ENCODE results near the gene PRKD2.
A peak's percentile ranks its signal among the peaks of the same experiment; 100 is the strongest.

The PRKD2 gene

DNA sequence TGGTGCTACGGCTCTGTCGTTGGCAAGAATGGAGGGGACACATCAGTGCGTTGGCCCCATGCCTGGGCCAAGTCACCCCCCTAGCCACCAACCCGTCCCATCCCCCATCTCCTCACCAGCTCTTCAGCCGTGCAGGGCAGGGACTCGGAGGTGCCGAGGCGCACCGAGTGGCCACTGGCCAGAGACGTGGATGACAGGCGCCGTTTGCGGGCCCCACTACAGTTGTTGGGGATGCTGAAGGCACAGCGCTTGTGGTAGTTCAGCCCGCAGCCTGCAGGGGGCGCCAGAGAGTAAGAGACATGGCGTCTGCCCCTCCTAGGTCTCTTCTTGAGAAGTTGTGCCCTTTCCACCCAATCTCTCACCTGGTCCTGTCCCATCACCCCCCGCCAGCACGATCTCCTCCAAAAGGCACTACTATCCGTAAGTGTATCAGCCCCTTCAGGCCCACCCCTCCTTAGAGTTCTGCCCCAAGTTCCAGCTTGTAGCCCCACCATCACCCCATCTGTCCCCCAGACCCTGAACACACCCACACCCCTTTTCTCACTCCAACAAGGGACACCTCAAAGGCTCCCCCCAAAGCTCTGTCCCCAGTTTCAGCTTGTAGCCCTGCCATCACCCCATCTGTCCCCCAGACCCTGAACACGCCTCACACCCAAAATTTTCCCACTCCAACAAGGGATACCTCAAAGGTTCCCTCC is 12.4 kb downstream of the PRKD2 start:
- no peaks in the 10 kb centered on the region for H3K9me3 Mint-ChIP-seq
- peak overlapping the region; percentile 16 for H3K4me3 Mint-ChIP-seq
- H3K4me1 Mint-ChIP-seq = peaks cover 22% of the 10 kb centered on the region
- peak; percentile 76 for ATAC-seq (replicated peaks; ENCODE audit: extremely low read depth, poor library complexity, severe bottlenecking)
- peaks cover 80% of the 10 kb centered on the region for H3K36me3 Mint-ChIP-seq (ENCODE audit: insufficient read depth)
- peak overlapping the region; percentile 58 for H3K27ac Mint-ChIP-seq (ENCODE audit: low read depth)
- no peaks in the 10 kb centered on the region for H3K27me3 Mint-ChIP-seq
- DNase-seq (ENCODE audit: low spot score in 2 of 2) = peak; percentile 80 to 95

DNA sequence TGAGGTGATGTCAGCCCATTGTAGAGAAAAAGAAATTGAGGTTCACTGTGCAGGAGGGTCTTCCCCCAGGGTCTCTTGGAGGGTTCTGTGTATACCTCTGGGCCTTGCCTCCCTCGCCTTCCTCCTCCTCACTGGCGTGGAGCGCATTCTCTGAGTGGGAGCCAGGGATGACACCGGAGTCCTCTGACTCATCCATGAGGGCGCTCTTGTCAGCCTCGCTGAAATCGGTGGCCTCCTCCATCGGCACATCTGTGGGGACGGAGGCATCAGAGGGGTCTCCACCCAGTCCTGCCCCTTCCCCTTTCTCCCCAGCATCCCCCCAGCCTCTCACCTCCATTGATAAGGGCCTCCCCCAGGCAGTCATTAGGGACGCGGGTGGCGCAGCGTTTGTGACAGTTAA is 16.2 kb downstream of the PRKD2 start:
- no peak for DNase-seq (ENCODE audit: low spot score in 2 of 2)
- Mint-ChIP-seq H3K27me3 (no peaks in the 10 kb centered on the region), H3K27ac (ENCODE audit: low read depth) (no peak overlapping the region), H3K4me1 (peaks cover 20% of the 10 kb centered on the region), H3K36me3 (ENCODE audit: insufficient read depth) (peaks cover 84% of the 10 kb centered on the region), H3K4me3 (no peak overlapping the region), H3K9me3 (no peaks in the 10 kb centered on the region)
- ATAC-seq (replicated peaks; ENCODE audit: extremely low read depth, poor library complexity, severe bottlenecking) = no peak

DNA sequence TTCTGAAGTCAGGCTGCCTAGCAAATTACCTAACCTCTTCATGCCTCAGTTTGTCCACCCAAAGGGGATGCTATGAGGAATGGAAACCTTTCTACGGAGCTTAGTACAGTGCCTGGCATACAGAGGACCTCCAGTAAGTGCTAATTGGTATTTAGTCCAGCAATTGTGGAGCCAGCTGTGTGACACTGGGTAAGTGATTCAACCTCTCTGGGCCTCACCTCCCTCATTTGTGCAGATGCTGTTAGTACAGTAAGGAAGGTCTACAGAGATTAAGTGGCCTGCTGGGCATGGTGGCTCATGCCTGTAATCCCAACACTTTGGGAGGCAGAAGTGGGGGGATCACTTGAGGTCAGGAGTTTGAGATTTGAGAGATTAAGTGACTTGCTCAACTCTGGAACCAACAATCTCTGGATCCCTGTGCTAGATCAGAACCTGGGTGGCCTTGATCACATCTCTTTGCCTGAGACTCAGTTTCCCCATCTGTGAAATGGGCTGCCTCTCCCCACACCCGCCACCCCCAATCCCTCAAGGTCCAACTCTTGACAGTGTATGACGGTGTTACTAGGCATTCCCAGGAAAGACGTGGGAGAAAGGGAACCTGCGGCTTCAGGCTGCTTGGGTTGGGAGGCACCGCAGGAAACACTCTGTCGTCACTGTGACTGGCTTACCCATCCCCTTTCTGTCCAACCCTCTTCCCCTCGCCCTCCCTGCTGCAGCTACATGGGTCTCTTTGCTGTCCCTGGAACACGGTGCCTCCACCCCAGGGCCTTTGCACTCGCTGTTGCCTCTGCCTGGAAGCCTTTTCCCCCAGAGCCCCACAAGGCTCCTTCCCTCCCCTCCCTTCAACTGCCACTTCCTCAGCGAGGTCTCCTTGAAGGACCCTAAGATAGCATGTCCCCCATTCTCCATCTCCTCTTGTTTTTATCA is 18.3 kb downstream of the PRKD2 start:
- no peak overlapping the region for H3K27ac Mint-ChIP-seq (ENCODE audit: low read depth)
- peaks cover 10% of the 10 kb centered on the region for H3K4me1 Mint-ChIP-seq
- H3K27me3 Mint-ChIP-seq = no peaks in the 10 kb centered on the region
- DNase-seq (ENCODE audit: low spot score in 2 of 2) (no peak), ATAC-seq (replicated peaks; ENCODE audit: extremely low read depth, poor library complexity, severe bottlenecking) (no peak)
- H3K36me3 Mint-ChIP-seq (ENCODE audit: insufficient read depth) = peaks cover 87% of the 10 kb centered on the region
- H3K9me3 Mint-ChIP-seq = no peaks in the 10 kb centered on the region
- no peak overlapping the region for H3K4me3 Mint-ChIP-seq

DNA sequence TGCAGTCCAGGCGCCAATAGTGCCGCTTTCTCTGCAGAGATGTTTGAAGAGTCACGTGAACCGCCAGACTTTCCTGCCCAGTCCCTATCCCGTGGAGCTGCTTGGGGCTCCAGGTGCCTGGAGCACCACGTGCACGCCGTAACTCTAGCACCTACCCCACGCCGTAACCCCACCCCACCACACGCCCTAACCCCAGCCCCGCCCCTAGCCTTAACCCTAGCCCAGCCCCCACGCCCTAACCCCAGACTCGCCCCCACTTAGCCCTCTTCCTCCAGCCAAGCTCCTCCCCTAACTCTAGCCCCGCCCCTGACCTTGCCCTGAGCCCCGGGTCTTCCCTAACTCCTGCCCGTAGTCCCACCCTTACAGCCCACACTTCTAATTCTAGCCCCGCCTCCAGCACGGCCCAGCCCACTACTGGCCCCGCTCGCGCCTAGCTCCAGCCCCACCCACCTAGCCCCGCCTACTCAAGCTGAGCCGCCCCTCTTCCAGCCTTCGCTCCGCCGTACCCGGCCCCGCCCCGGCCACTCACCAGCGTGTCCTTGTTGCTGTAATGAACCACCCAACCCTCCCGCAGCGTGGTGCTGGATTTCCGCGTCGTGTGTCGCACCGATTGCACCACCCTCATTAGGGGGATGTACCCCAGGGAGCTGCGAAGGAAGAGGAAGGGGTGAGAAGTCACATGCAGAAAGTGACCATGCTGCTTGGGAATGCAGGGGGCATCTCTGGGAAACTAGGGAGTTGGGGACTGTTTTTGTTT is 19.5 kb downstream of the PRKD2 start:
- H3K4me3 Mint-ChIP-seq = no peak overlapping the region
- peaks cover 18% of the 10 kb centered on the region for H3K4me1 Mint-ChIP-seq
- ATAC-seq (replicated peaks; ENCODE audit: extremely low read depth, poor library complexity, severe bottlenecking) (no peak), DNase-seq (ENCODE audit: low spot score in 2 of 2) (no peak)
- peaks cover 88% of the 10 kb centered on the region for H3K36me3 Mint-ChIP-seq (ENCODE audit: insufficient read depth)
- no peaks in the 10 kb centered on the region for H3K27me3 Mint-ChIP-seq
- no peak overlapping the region for H3K27ac Mint-ChIP-seq (ENCODE audit: low read depth)
- H3K9me3 Mint-ChIP-seq = no peaks in the 10 kb centered on the region

DNA sequence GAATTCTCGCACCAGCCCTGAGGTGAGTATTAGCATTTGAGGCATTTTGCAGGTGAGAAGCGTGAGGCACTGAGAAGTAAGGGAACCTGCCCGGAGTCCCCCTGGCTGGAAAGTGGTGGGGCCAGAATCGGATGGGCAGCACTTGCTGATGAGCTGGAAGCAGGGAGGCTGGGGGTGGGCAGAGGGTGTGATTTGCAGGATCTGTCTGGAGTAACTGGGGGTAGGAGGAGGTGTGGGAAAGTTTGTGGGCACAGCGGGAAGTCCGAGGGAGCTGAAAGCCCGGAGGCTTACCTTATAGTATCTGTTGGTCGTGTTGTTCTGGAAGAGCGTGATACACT is 20.1 kb downstream of the PRKD2 start:
- H3K27me3 Mint-ChIP-seq = no peaks in the 10 kb centered on the region
- no peak overlapping the region for H3K27ac Mint-ChIP-seq (ENCODE audit: low read depth)
- ATAC-seq (replicated peaks; ENCODE audit: extremely low read depth, poor library complexity, severe bottlenecking) = no peak
- DNase-seq (ENCODE audit: low spot score in 2 of 2) = no peak
- H3K36me3 Mint-ChIP-seq (ENCODE audit: insufficient read depth) = peaks cover 88% of the 10 kb centered on the region
- peaks cover 21% of the 10 kb centered on the region for H3K4me1 Mint-ChIP-seq
- H3K4me3 Mint-ChIP-seq = peak overlapping the region; percentile 18
- H3K9me3 Mint-ChIP-seq = no peaks in the 10 kb centered on the region

DNA sequence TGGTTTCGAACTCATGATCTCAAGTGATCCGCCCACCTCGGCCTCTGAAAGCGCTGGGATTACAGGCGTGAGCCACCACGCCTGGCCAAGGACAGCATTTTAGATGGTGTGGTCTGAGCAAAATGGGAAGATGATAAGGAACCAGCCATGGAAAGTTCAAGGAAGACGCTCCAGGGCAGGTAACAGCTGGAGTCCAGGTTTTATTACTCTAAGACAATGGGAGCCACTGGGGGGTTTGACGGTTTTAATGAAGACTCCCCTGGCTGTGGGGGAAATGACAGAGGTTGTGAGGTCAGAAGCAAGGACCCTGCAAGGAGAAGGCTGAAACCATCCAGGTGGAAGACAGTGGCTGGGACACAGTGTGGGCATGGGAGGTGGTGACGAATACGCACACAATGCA is 20.9 kb downstream of the PRKD2 start:
- H3K27ac Mint-ChIP-seq (ENCODE audit: low read depth) = peak overlapping the region; percentile 38
- no peaks in the 10 kb centered on the region for H3K27me3 Mint-ChIP-seq
- H3K9me3 Mint-ChIP-seq = no peaks in the 10 kb centered on the region
- H3K4me3 Mint-ChIP-seq = no peak overlapping the region
- peaks cover 89% of the 10 kb centered on the region for H3K36me3 Mint-ChIP-seq (ENCODE audit: insufficient read depth)
- H3K4me1 Mint-ChIP-seq = peaks cover 21% of the 10 kb centered on the region
- DNase-seq (ENCODE audit: low spot score in 2 of 2) = no peak
- no peak for ATAC-seq (replicated peaks; ENCODE audit: extremely low read depth, poor library complexity, severe bottlenecking)

DNA sequence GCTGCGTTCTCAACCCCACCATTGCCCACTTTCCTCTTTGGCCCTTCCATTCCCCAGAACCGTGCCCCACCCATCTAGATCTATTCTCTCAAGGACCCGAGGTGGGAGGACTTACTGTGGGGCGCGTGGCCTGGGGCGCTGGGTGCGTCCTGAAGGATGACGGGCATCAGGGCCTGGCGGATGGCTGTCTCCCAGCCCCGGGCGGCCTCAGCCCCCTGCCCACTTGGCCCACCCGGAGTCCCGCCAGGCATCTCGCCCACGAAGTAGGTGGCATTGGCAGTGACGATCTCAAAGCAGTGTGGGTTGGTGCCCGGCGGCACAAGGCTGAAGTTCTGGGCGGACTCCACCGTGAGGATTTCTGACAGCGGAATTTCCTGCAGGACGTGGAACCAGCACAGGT is 23.2 kb downstream of the PRKD2 start:
- Mint-ChIP-seq H3K9me3 (no peaks in the 10 kb centered on the region), H3K4me1 (peaks cover 25% of the 10 kb centered on the region), H3K27ac (ENCODE audit: low read depth) (no peak overlapping the region), H3K27me3 (no peaks in the 10 kb centered on the region), H3K4me3 (no peak overlapping the region), H3K36me3 (ENCODE audit: insufficient read depth) (peaks cover 92% of the 10 kb centered on the region)
- DNase-seq (ENCODE audit: low spot score in 2 of 2) (no peak), ATAC-seq (replicated peaks; ENCODE audit: extremely low read depth, poor library complexity, severe bottlenecking) (no peak)

DNA sequence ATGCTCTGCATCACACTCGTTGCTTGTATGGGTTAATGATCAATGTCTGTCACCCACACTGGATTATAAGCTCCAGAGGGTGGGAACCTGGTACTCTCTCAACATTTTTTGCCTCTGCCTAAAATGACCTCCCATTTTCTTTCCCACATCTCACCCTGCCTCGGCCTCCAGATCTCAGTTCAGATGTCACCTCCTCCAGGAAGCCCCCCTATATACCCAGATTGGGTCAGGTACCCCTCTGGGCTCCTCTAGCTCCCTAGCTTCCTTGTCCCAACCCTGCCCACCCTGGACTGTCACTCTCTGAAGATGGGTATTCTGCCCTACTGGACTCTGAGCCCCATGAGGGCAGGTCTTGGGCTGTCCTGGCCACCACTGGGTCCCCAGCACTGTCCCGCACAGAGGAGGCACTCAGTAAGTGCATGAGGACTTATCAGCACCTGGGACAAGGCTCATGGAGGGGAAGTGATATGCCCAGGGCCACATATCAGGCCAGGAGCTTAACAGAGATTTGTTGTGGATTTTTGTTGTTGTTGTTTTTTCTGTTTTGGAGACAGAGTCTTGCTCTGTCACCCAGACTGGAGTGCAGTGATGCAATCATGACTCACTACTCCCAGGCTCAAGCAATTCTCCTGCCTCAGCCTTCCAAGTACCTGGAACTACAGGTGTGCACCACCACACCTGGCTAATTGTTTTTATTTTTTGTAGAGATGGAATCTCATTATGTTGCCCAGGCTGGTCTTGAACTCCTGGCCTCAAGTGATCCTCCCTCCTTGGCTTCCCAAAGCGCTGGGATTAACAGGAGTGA is 23.8 kb downstream of the PRKD2 start:
- no peaks in the 10 kb centered on the region for H3K27me3 Mint-ChIP-seq
- H3K9me3 Mint-ChIP-seq = no peaks in the 10 kb centered on the region
- H3K4me3 Mint-ChIP-seq = no peak overlapping the region
- H3K27ac Mint-ChIP-seq (ENCODE audit: low read depth) = peak overlapping the region; percentile 12
- H3K36me3 Mint-ChIP-seq (ENCODE audit: insufficient read depth) = peaks cover 91% of the 10 kb centered on the region
- H3K4me1 Mint-ChIP-seq = peaks cover 25% of the 10 kb centered on the region
- ATAC-seq (replicated peaks; ENCODE audit: extremely low read depth, poor library complexity, severe bottlenecking) (no peak), DNase-seq (ENCODE audit: low spot score in 2 of 2) (no peak)

DNA sequence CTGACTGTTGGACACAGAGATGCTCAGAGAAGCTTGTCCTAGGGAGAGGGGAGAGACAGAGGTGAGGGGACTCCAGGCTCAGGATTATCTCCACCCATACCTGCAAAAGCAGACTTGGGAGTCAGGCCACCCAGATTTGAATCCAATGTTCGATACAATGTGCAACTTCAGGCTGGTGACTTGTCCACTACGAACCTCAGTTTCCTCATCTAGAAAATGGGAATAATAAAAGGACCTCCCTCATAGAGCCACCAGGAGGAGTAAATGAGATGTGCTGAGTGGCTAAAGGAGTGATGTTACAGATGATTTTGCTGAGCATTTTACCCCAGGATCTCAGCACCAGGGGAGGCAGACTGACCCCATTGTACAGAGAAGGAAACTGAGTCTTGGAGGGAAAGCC is 25.0 kb downstream of the PRKD2 start:
- Mint-ChIP-seq H3K27ac (ENCODE audit: low read depth) (peak overlapping the region; percentile 12), H3K9me3 (no peaks in the 10 kb centered on the region), H3K36me3 (ENCODE audit: insufficient read depth) (peaks cover 93% of the 10 kb centered on the region)

DNA sequence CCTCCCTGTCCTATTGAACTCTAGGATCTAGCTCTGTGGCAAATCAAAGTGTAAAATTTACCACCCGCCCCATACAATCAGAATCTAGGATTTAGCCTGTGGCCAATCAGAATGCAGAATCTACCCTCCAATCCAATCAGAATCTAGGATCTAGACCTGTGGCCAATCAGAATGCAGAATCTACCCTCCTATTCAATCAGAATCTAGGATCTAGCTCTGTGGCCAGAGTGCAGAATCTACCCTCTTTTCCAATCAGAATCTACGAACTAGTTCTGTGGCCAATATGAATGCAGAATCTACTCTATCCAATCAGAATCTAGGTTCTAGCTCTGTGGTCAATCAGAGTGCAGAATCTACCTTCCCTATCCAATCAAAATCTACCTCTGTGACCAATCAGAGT is 25.8 kb downstream of the PRKD2 start:
- H3K9me3 Mint-ChIP-seq = no peaks in the 10 kb centered on the region
- H3K27me3 Mint-ChIP-seq = no peaks in the 10 kb centered on the region
- ATAC-seq (replicated peaks; ENCODE audit: extremely low read depth, poor library complexity, severe bottlenecking) = no peak
- no peak overlapping the region for H3K27ac Mint-ChIP-seq (ENCODE audit: low read depth)
- DNase-seq (ENCODE audit: low spot score in 2 of 2) = no peak
- no peak overlapping the region for H3K4me3 Mint-ChIP-seq
- H3K4me1 Mint-ChIP-seq = peaks cover 25% of the 10 kb centered on the region
- H3K36me3 Mint-ChIP-seq (ENCODE audit: insufficient read depth) = peaks cover 89% of the 10 kb centered on the region

More for the DNA sequence above, 25.0 kb downstream of the PRKD2 start:
- DNase-seq (ENCODE audit: low spot score in 2 of 2) (no peak), ATAC-seq (replicated peaks; ENCODE audit: extremely low read depth, poor library complexity, severe bottlenecking) (no peak)
- Mint-ChIP-seq H3K27me3 (no peaks in the 10 kb centered on the region), H3K4me1 (peaks cover 25% of the 10 kb centered on the region), H3K4me3 (no peak overlapping the region)

DNA sequence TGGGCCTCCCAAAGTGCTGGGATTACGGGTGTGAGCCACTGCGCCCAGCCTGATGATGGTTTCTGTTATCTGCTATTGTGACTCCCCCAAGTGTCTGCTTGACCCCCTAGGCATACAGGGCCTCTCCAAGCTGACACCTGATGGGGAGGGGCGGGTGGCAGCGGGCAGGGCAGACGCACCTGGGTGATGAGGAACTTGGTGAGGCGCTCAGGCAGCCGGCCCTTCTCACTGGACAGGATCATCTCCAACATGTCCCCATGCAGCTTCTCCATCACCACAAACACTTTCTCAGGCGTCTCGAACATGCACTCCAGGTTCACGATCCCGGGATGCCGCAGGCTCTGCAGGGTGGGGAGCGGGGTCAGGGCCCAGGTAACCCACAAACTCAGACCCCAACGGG is 27.6 kb downstream of the PRKD2 start:
- Mint-ChIP-seq H3K27me3 (no peaks in the 10 kb centered on the region), H3K9me3 (no peaks in the 10 kb centered on the region), H3K4me1 (peaks cover 24% of the 10 kb centered on the region), H3K4me3 (no peak overlapping the region), H3K36me3 (ENCODE audit: insufficient read depth) (peaks cover 91% of the 10 kb centered on the region), H3K27ac (ENCODE audit: low read depth) (no peak overlapping the region)
- DNase-seq (ENCODE audit: low spot score in 2 of 2) (no peak), ATAC-seq (replicated peaks; ENCODE audit: extremely low read depth, poor library complexity, severe bottlenecking) (no peak)
